SU-DHL-6 (cell line): ENCODE results near the gene RAPGEFL1.

Source experiments
- EZH2phosphoT487 ChIP-seq: fragments of 200-600 bp; sonication (generic), shearing (Covaris generic); conservative IDR thresholded peaks from 2 replicates; pipeline ENCODE4 v1.6.1; 2018; ENCODE audit warnings: mild to moderate bottlenecking, antibody characterized with exemption, low read length, moderate library complexity, mixed read lengths
- TF ChIP-seq, protein P1 (sequence below): fragments of 200-600 bp; sonication (generic); IDR thresholded peaks from one replicate; pipeline ENCODE4 v1.5.1; 2017; ENCODE audit warnings: antibody characterized with exemption, mild to moderate bottlenecking, low read length, moderate library complexity; ENCODE audit not compliant: insufficient read depth, poor library complexity, severe bottlenecking

GRCh38 chr17:40134184-40134583, 43.1 kb upstream of the RAPGEFL1 start:
- TF ChIP-seq, protein P1, sequence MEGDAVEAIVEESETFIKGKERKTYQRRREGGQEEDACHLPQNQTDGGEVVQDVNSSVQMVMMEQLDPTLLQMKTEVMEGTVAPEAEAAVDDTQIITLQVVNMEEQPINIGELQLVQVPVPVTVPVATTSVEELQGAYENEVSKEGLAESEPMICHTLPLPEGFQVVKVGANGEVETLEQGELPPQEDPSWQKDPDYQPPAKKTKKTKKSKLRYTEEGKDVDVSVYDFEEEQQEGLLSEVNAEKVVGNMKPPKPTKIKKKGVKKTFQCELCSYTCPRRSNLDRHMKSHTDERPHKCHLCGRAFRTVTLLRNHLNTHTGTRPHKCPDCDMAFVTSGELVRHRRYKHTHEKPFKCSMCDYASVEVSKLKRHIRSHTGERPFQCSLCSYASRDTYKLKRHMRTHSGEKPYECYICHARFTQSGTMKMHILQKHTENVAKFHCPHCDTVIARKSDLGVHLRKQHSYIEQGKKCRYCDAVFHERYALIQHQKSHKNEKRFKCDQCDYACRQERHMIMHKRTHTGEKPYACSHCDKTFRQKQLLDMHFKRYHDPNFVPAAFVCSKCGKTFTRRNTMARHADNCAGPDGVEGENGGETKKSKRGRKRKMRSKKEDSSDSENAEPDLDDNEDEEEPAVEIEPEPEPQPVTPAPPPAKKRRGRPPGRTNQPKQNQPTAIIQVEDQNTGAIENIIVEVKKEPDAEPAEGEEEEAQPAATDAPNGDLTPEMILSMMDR: no peak
- no peak for TF ChIP-seq EZH2phosphoT487
